H1 (cell line): ENCODE data around the gene VOPP1.
A peak's percentile ranks its signal among the peaks of the same experiment; 100 is the strongest.

Source experiments
- POLR2A ChIP-seq, 2 experiments: IDR thresholded peaks; 1 replicate in 1 of 2; 2 replicates in 1 of 2; pipeline ENCODE4 v1.6.1; 2011; ENCODE audit warnings: low read depth in 2 of 2, low read length in 2 of 2, mild to moderate bottlenecking in 2 of 2; ENCODE audit errors: control extremely low read depth in 1 of 2
- TF ChIP-seq, protein P1 (sequence below), 3 experiments: IDR thresholded peaks; 1 replicate in 2 of 3; 2 replicates in 1 of 3; pipeline versions ENCODE4 v1.5.1 to v1.6.1; 2011; ENCODE audit warnings: low read length in 3 of 3, mild to moderate bottlenecking in 3 of 3, inconsistent platforms in 2 of 3, low read depth in 1 of 3, moderate library complexity in 1 of 3; ENCODE audit not compliant: insufficient read depth in 1 of 3; ENCODE audit errors: control extremely low read depth in 1 of 3

GRCh38 chr7:55432939-55433784 is 139.1 kb downstream of the VOPP1 start:
- TF ChIP-seq, protein P1, sequence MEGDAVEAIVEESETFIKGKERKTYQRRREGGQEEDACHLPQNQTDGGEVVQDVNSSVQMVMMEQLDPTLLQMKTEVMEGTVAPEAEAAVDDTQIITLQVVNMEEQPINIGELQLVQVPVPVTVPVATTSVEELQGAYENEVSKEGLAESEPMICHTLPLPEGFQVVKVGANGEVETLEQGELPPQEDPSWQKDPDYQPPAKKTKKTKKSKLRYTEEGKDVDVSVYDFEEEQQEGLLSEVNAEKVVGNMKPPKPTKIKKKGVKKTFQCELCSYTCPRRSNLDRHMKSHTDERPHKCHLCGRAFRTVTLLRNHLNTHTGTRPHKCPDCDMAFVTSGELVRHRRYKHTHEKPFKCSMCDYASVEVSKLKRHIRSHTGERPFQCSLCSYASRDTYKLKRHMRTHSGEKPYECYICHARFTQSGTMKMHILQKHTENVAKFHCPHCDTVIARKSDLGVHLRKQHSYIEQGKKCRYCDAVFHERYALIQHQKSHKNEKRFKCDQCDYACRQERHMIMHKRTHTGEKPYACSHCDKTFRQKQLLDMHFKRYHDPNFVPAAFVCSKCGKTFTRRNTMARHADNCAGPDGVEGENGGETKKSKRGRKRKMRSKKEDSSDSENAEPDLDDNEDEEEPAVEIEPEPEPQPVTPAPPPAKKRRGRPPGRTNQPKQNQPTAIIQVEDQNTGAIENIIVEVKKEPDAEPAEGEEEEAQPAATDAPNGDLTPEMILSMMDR (IDR thresholded peaks at IDR 0.05; ENCODE audit: control extremely low read depth in 1 of 3, insufficient read depth in 1 of 3, low read depth in 1 of 3, low read length in 3 of 3) = peak; percentile 16 to 63 (median 62)
- TF ChIP-seq POLR2A (IDR thresholded peaks at IDR 0.05; ENCODE audit: control extremely low read depth in 1 of 2, low read depth in 2 of 2, low read length in 2 of 2) = no peak
